Measurements from ENCODE around the gene IGF2. TPM values are rescaled to one million over a fixed set of nuclear protein-coding genes. Genes with fewer than 3 reads are reported as not detected.

Gene IGF2
- total RNA-seq, 2 donors from 2014 or later, result 10.6 to 84.0 TPM

GRCh38 chr11:2159536-2160413, 20.6 kb upstream of the IGF2 start:
- H3K9me3 ChIP-seq, result no peaks in the 10 kb centered on the region
- intact Hi-C loops (cut with DNase I), result loop anchor here (5.0 to 10.0 kb wide), 2 partner anchors 267 to 505 kb away; partner anchors contain the start of gene PRR33
- ATAC-seq, result no peak
- H3K27me3 ChIP-seq, result no peaks in the 10 kb centered on the region
- no peak overlapping the region for H3K27ac ChIP-seq
- no peak overlapping the region for H3K4me3 ChIP-seq
- WGBS, 2 donors, result 58 to 67% methylated on average over 11 to 36 of the region's 36 CpGs
- H3K36me3 ChIP-seq (replicated peaks in 1 of 2; ENCODE audit: insufficient read depth in 1 of 2, low read depth in 2 of 2), result no peaks in the 10 kb centered on the region
- TF ChIP-seq CTCF (IDR thresholded peaks at IDR 0.05) (no peak), POLR2A (IDR thresholded peaks at IDR 0.05) (no peak)
- no peak for DNase-seq
- H3K4me1 ChIP-seq, result no peaks in the 10 kb centered on the region

GRCh38 chr11:2158966-2159365, 19.8 kb upstream of the IGF2 start:
- Histone ChIP-seq H3K4me3 (no peak overlapping the region), H3K27me3 (no peaks in the 10 kb centered on the region), H3K9me3 (no peaks in the 10 kb centered on the region), H3K27ac (no peak overlapping the region), H3K36me3 (replicated peaks in 1 of 2; ENCODE audit: insufficient read depth in 1 of 2, low read depth in 2 of 2) (no peaks in the 10 kb centered on the region), H3K4me1 (no peaks in the 10 kb centered on the region)
- WGBS, 2 donors, result 63% methylated on average over 10 of the region's 10 CpGs; no CpG with 5 or more reads in 1 of the 2 donors
- TF ChIP-seq CTCF (IDR thresholded peaks at IDR 0.05) (no peak), POLR2A (IDR thresholded peaks at IDR 0.05) (no peak)
- intact Hi-C loops (cut with DNase I), result loop anchor here (10.0 kb wide), 1 partner anchor 504 kb away; no protein-coding TSS in a partner anchor
- no peak for DNase-seq
- no peak for ATAC-seq

GRCh38 chr11:2158296-2158737, 19.1 kb upstream of the IGF2 start:
- no peak for TF ChIP-seq POLR2A (IDR thresholded peaks at IDR 0.05)
- TF ChIP-seq CTCF (IDR thresholded peaks at IDR 0.05), result no peak
- Histone ChIP-seq H3K27ac (no peak overlapping the region), H3K9me3 (no peaks in the 10 kb centered on the region), H3K36me3 (replicated peaks in 1 of 2; ENCODE audit: insufficient read depth in 1 of 2, low read depth in 2 of 2) (no peaks in the 10 kb centered on the region), H3K4me3 (no peak overlapping the region), H3K27me3 (no peaks in the 10 kb centered on the region), H3K4me1 (no peaks in the 10 kb centered on the region)
- ATAC-seq, result no peak
- DNase-seq, result no peak
- WGBS, 2 donors, result 64% methylated on average over 11 of the region's 13 CpGs; no CpG with 5 or more reads in 1 of the 2 donors
- intact Hi-C loops (cut with DNase I), result loop anchor here (10.0 kb wide), 1 partner anchor 504 kb away; no protein-coding TSS in a partner anchor

- 67% methylated on average over 16 of the region's 18 CpGs; no CpG with 5 or more reads in 1 of the 2 donors for WGBS, 2 donors
- DNase-seq (no peak), ATAC-seq (no peak)
- no peak for TF ChIP-seq POLR2A (IDR thresholded peaks at IDR 0.05)
- no peak for TF ChIP-seq CTCF (IDR thresholded peaks at IDR 0.05)
- H3K27me3 ChIP-seq, result no peaks in the 10 kb centered on the region
- no peak overlapping the region for H3K27ac ChIP-seq
- intact Hi-C loops (cut with DNase I), result loop anchor here (10.0 kb wide), 1 partner anchor 503 kb away; no protein-coding TSS in a partner anchor
- no peaks in the 10 kb centered on the region for H3K4me1 ChIP-seq
- H3K9me3 ChIP-seq, result no peaks in the 10 kb centered on the region
- no peak overlapping the region for H3K4me3 ChIP-seq
- no peaks in the 10 kb centered on the region for H3K36me3 ChIP-seq (replicated peaks in 1 of 2; ENCODE audit: insufficient read depth in 1 of 2, low read depth in 2 of 2)
Measured at GRCh38 chr11:2157294-2158040, 18.3 kb upstream of the IGF2 start.
